CD4-positive, alpha-beta T cell treated with Interferon gamma for 1 hour (primary cell): ENCODE measurements around the gene CD44.

ENCODE experiments used
- DNase-seq: peaks from one replicate; pipeline ENCODE4 v3.0.0-alpha.2; 2020

CD44 gene

GRCh38 chr11:35141071-35141470 lies 2.1 kb downstream of the CD44 start:
- no peak for DNase-seq

- DNase-seq, result peak; percentile 62
Measured at GRCh38 chr11:35141571-35141971, 2.6 kb downstream of the CD44 start.

GRCh38 chr11:35142481-35143075 lies 3.6 kb downstream of the CD44 start:
- DNase-seq, result peak; percentile 54

- DNase-seq, result no peak
Measured at GRCh38 chr11:35143297-35144135, 4.5 kb downstream of the CD44 start.

GRCh38 chr11:35144136-35144741 lies 5.3 kb downstream of the CD44 start:
- peak; percentile 78 for DNase-seq

GRCh38 chr11:35144806-35145205 lies 5.8 kb downstream of the CD44 start:
- no peak for DNase-seq

GRCh38 chr11:35145271-35145670 lies 6.3 kb downstream of the CD44 start:
- DNase-seq, result peak; percentile 65

GRCh38 chr11:35146074-35146521 lies 7.1 kb downstream of the CD44 start:
- DNase-seq, result peak; percentile 50

- no peak for DNase-seq
Measured at GRCh38 chr11:35146711-35147110, 7.7 kb downstream of the CD44 start.

GRCh38 chr11:35147235-35147634 lies 8.3 kb downstream of the CD44 start:
- DNase-seq, result no peak

GRCh38 chr11:35148163-35148837 lies 9.3 kb downstream of the CD44 start:
- DNase-seq, result peak; percentile 67

GRCh38 chr11:35150454-35150853 lies 11.5 kb downstream of the CD44 start:
- no peak for DNase-seq

GRCh38 chr11:35151241-35151640 lies 12.3 kb downstream of the CD44 start:
- DNase-seq, result no peak

GRCh38 chr11:35151683-35152280 lies 12.8 kb downstream of the CD44 start:
- DNase-seq, result no peak

- no peak for DNase-seq
Measured at GRCh38 chr11:35152575-35152974, 13.6 kb downstream of the CD44 start.

- DNase-seq, result no peak
Measured at GRCh38 chr11:35153280-35153679, 14.3 kb downstream of the CD44 start.

- DNase-seq, result no peak
Measured at GRCh38 chr11:35154952-35155351, 16.0 kb downstream of the CD44 start.

GRCh38 chr11:35155677-35156076 lies 16.7 kb downstream of the CD44 start:
- no peak for DNase-seq

- no peak for DNase-seq
Measured at GRCh38 chr11:35157814-35158700, 19.1 kb downstream of the CD44 start.

- DNase-seq, result no peak
Measured at GRCh38 chr11:35158701-35159510, 19.9 kb downstream of the CD44 start.

GRCh38 chr11:35160246-35160824 lies 21.4 kb downstream of the CD44 start:
- DNase-seq, result no peak
